Neural cell (in vitro differentiated cells): ENCODE measurements around the gene HMGCLL1. TPM values are rescaled to one million over a fixed set of nuclear protein-coding genes. Genes with fewer than 3 reads are reported as not detected.

Source experiments
- H2AFZ ChIP-seq: fragments of 200-600, 300-800 bp; sonication (generic), shearing (Covaris generic); 2 replicates; pipeline ENCODE4 v1.6.0; 2014; ENCODE audit warnings: low read depth, mild to moderate bottlenecking, antibody characterized with exemption, low read length, moderate library complexity
- H3F3A ChIP-seq: fragments of 200-600 bp; shearing (Covaris generic); 2 replicates; pipeline ENCODE4 v1.6.1; 2016; ENCODE audit warnings: mild to moderate bottlenecking, moderate library complexity, mixed read lengths, antibody characterized with exemption, low read length; ENCODE audit not compliant: insufficient read depth, poor library complexity, severe bottlenecking
- H3K27ac ChIP-seq: fragments of 200-600, 300-800 bp; sonication (generic), shearing (Covaris generic); 2 replicates; pipeline ENCODE4 v1.5.1; 2014; ENCODE audit warnings: mild to moderate bottlenecking, low read length, moderate library complexity
- H3K27me3 ChIP-seq: fragments of 300-800, 200-600 bp; sonication (generic), shearing (Covaris generic); 2 replicates; pipeline ENCODE4 v1.6.0; 2014; ENCODE audit warnings: mild to moderate bottlenecking, low read depth, low read length, moderate library complexity; ENCODE audit not compliant: insufficient read depth
- H3K36me3 ChIP-seq: fragments of 300-800, 200-600 bp; sonication (generic), shearing (Covaris generic); 2 replicates; pipeline ENCODE4 v1.5.1; 2014; ENCODE audit warnings: mild to moderate bottlenecking, antibody characterized with exemption, low read length, moderate library complexity; ENCODE audit not compliant: insufficient read depth
- H3K4me2 ChIP-seq: fragments of 300-800, 200-600 bp; sonication (generic), shearing (Covaris generic); 2 replicates; pipeline ENCODE4 v1.6.0; 2014; ENCODE audit warnings: mild to moderate bottlenecking, low read length
- H3K4me3 ChIP-seq: fragments of 300-800, 200-600 bp; sonication (generic), shearing (Covaris generic); 2 replicates; pipeline ENCODE4 v1.5.1; 2014; ENCODE audit warnings: mild to moderate bottlenecking, low read length, moderate library complexity
- H3K79me2 ChIP-seq: fragments of 200-600 bp; shearing (Covaris generic); replicated peaks from 2 replicates; pipeline ENCODE4 v1.6.0; 2014; ENCODE audit warnings: mild to moderate bottlenecking, low read length, moderate library complexity; ENCODE audit not compliant: insufficient read depth
- H3K9ac ChIP-seq: fragments of 300-800, 200-600 bp; sonication (generic), shearing (Covaris generic); 2 replicates; pipeline ENCODE4 v1.6.1; 2016; ENCODE audit warnings: mild to moderate bottlenecking, low read length, mixed read lengths
- H3K9me2 ChIP-seq: fragments of 200-600 bp; shearing (Covaris generic); 2 replicates; pipeline ENCODE4 v1.6.1; 2016; ENCODE audit warnings: mild to moderate bottlenecking, low read length, mixed read lengths; ENCODE audit not compliant: insufficient read depth
- H3K9me3 ChIP-seq: fragments of 200-600, 300-800 bp; sonication (generic), shearing (Covaris generic); 2 replicates; pipeline ENCODE4 v1.6.1; 2016; ENCODE audit warnings: mild to moderate bottlenecking, mixed run types, low read length, moderate library complexity, mixed read lengths
- H4K20me1 ChIP-seq: fragments of 200-600 bp; shearing (Covaris generic); 2 replicates; pipeline ENCODE4 v1.6.1; 2016; ENCODE audit warnings: mild to moderate bottlenecking, mixed run types; ENCODE audit not compliant: insufficient read depth
- EP300 ChIP-seq: fragments of 450-650 bp; conservative IDR thresholded peaks from 2 replicates; pipeline ENCODE4 v1.6.1; 2014; ENCODE audit warnings: antibody characterized with exemption, mild to moderate bottlenecking, moderate library complexity; ENCODE audit not compliant: poor library complexity, severe bottlenecking
- EZH2 ChIP-seq: fragments of 200-600, 300-800 bp; shearing (Covaris generic), sonication (generic); IDR thresholded peaks from 2 replicates; pipeline ENCODE4 v1.6.1; 2014; ENCODE audit warnings: antibody characterized with exemption, low read length, borderline replicate concordance, mild to moderate bottlenecking; ENCODE audit not compliant: insufficient read depth, poor library complexity, severe bottlenecking
- MXI1 ChIP-seq: fragments of 450-650 bp; conservative IDR thresholded peaks from 2 replicates; pipeline ENCODE4 v1.6.1; 2014; ENCODE audit warnings: antibody characterized with exemption, mild to moderate bottlenecking; ENCODE audit not compliant: poor library complexity, severe bottlenecking
- POLR2AphosphoS5 ChIP-seq: IDR thresholded peaks from 2 replicates; pipeline ENCODE4 v1.6.1; 2012
- RAD21 ChIP-seq: fragments of 450-650 bp; conservative IDR thresholded peaks from 2 replicates; pipeline ENCODE4 v1.6.1; 2014; ENCODE audit warnings: antibody characterized with exemption, mild to moderate bottlenecking, moderate library complexity
- SMC3 ChIP-seq: fragments of 450-650 bp; conservative IDR thresholded peaks from 2 replicates; pipeline ENCODE4 v1.6.1; 2014; ENCODE audit warnings: antibody characterized with exemption, mild to moderate bottlenecking, moderate library complexity; ENCODE audit not compliant: poor library complexity
- TAF1 ChIP-seq: IDR thresholded peaks from 2 replicates; pipeline ENCODE4 v1.6.1; 2012; ENCODE audit warnings: low read depth
- polyA plus RNA-seq: library from polyadenylated mRNA; depleted of rRNA; stranded (reverse); fragments of >200 nt; gene quantifications from 2 replicates; pipeline ENCODE4 v1.2.3, GENCODE V29; 2014
- TF ChIP-seq, protein P1 (sequence below): IDR thresholded peaks from 2 replicates; pipeline ENCODE4 v1.6.1; 2012; ENCODE audit warnings: borderline replicate concordance
- TF ChIP-seq, protein P2 (sequence below): fragments of 450-650 bp; IDR thresholded peaks from 2 replicates; pipeline ENCODE4 v1.5.1; 2014; ENCODE audit warnings: antibody characterized with exemption, mild to moderate bottlenecking, moderate library complexity; ENCODE audit not compliant: poor library complexity, severe bottlenecking

HMGCLL1 gene
- polyA plus RNA-seq, 1 donor from 2014 or later = 59.7 TPM

DNA sequence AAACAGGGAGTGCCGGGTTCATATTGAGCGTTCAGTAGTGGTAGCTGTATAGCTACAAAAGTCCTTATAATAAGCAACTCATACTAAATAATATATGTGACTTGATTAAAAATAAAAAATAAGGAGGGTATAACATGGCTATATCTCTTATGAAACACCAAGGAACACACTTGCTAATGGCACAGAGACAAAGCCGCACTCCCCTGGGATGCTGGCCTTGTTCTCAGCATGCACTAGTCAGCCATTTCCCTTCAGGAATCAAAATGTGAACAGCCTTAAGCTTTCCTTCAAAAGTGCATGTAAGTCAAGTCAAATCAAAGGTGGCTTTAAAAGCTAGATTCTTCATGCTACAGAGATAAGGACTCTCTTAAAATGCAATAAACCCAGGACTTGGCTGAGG is 9.4 kb downstream of the HMGCLL1 start:
- H3K9ac ChIP-seq = no peak overlapping the region
- no peaks in the 10 kb centered on the region for H3K79me2 ChIP-seq
- no peaks in the 10 kb centered on the region for H4K20me1 ChIP-seq
- no peaks in the 10 kb centered on the region for H3K9me2 ChIP-seq
- no peak overlapping the region for H3K4me2 ChIP-seq
- H2AFZ ChIP-seq = no peak overlapping the region
- no peaks in the 10 kb centered on the region for H3F3A ChIP-seq
- H3K27ac ChIP-seq = no peak overlapping the region
- no peak overlapping the region for H3K4me3 ChIP-seq
- no peaks in the 10 kb centered on the region for H3K27me3 ChIP-seq
- no peaks in the 10 kb centered on the region for H3K9me3 ChIP-seq
- no peaks in the 10 kb centered on the region for H3K36me3 ChIP-seq
- no peak for TF ChIP-seq EP300
- no peak for TF ChIP-seq SMC3
- no peak for TF ChIP-seq MXI1
- TF ChIP-seq, protein P1, sequence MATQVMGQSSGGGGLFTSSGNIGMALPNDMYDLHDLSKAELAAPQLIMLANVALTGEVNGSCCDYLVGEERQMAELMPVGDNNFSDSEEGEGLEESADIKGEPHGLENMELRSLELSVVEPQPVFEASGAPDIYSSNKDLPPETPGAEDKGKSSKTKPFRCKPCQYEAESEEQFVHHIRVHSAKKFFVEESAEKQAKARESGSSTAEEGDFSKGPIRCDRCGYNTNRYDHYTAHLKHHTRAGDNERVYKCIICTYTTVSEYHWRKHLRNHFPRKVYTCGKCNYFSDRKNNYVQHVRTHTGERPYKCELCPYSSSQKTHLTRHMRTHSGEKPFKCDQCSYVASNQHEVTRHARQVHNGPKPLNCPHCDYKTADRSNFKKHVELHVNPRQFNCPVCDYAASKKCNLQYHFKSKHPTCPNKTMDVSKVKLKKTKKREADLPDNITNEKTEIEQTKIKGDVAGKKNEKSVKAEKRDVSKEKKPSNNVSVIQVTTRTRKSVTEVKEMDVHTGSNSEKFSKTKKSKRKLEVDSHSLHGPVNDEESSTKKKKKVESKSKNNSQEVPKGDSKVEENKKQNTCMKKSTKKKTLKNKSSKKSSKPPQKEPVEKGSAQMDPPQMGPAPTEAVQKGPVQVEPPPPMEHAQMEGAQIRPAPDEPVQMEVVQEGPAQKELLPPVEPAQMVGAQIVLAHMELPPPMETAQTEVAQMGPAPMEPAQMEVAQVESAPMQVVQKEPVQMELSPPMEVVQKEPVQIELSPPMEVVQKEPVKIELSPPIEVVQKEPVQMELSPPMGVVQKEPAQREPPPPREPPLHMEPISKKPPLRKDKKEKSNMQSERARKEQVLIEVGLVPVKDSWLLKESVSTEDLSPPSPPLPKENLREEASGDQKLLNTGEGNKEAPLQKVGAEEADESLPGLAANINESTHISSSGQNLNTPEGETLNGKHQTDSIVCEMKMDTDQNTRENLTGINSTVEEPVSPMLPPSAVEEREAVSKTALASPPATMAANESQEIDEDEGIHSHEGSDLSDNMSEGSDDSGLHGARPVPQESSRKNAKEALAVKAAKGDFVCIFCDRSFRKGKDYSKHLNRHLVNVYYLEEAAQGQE = no peak
- no peak for TF ChIP-seq POLR2AphosphoS5
- no peak for TF ChIP-seq EZH2
- TF ChIP-seq, protein P2, sequence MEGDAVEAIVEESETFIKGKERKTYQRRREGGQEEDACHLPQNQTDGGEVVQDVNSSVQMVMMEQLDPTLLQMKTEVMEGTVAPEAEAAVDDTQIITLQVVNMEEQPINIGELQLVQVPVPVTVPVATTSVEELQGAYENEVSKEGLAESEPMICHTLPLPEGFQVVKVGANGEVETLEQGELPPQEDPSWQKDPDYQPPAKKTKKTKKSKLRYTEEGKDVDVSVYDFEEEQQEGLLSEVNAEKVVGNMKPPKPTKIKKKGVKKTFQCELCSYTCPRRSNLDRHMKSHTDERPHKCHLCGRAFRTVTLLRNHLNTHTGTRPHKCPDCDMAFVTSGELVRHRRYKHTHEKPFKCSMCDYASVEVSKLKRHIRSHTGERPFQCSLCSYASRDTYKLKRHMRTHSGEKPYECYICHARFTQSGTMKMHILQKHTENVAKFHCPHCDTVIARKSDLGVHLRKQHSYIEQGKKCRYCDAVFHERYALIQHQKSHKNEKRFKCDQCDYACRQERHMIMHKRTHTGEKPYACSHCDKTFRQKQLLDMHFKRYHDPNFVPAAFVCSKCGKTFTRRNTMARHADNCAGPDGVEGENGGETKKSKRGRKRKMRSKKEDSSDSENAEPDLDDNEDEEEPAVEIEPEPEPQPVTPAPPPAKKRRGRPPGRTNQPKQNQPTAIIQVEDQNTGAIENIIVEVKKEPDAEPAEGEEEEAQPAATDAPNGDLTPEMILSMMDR = no peak

DNA sequence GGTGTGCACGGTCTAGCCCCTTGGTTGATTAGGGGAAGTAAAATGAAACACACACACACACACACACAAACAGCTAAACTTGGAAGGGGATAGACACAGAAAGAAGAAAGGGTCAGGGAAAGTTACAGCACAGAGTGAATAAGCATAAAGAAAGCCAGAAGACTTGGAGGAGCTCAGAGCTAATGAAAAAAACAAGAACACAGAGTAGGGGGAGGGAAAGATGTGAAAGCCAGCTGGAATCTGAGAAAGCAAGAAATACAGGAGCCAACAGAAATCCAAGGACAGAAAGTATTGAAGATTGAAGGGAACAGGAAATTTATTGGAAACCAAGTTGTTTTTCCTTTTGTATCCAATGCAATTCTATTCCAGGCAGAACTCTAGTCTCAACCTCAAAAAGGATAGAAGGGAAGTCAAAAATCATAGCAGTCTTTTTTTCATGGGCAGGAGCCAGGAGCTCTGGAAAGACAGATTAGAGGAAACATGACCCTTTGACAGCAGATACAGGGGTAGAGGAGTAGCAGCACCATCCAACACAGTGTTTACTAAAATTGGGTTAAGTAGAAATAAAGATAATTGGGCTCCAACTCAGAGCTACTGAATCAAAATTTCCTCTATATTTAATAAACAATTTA is 10.1 kb downstream of the HMGCLL1 start:
- TF ChIP-seq, protein P1 = no peak
- TF ChIP-seq MXI1 (no peak), RAD21 (no peak), EZH2 (no peak), POLR2AphosphoS5 (no peak), TAF1 (no peak), SMC3 (no peak), EP300 (no peak)
- TF ChIP-seq, protein P2 = no peak
- Histone ChIP-seq H3K36me3 (no peaks in the 10 kb centered on the region), H3K79me2 (no peaks in the 10 kb centered on the region), H3K4me3 (no peak overlapping the region), H2AFZ (no peak overlapping the region), H4K20me1 (no peaks in the 10 kb centered on the region), H3K4me2 (no peak overlapping the region), H3K27ac (no peak overlapping the region), H3K27me3 (no peaks in the 10 kb centered on the region), H3K9me2 (no peaks in the 10 kb centered on the region), H3K9me3 (no peaks in the 10 kb centered on the region), H3K9ac (no peak overlapping the region), H3F3A (no peaks in the 10 kb centered on the region)
